ENCODE measurements around the gene LAMB4.

The LAMB4 gene

DNA sequence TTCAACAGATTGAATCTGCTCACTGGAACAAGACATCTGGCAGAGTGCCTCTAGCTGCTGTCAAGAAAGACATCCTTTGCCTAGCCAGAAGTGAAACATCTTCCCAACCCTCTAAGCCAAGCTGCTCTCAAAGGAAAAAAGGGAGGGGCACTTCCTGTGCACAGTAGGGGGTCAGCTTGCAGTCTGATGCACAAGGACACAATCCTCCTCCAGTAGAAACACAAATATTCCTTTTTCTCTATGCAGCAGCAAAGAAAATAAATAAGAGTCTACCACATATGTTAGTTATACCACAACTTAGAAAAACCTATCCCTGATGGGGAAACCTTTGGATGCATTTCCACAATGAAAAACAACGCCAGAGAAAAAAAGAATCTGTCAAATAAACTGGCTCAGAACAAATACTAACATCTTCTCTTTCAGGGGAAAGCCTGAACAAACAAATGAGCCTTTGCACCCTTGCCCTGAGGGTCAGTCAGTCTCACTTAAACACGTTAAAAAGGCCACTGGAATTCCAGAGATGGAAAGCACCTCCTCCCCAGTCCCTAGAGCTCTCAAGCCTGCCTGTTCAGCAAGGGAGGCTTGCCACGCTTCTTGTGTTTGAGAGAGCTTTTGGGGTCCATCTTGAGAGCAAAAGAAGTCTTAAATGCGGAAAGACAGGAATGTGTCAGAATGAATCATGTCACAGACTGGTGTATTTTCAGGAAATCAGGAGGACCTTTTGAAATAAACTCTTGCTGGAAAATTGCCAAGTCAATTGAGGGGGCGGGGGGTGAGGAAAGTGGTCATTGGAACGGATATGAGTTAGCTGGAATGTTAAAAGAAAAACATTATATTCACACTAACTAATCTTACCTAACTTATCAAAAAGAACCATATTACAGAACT is 134.7 kb downstream of the LAMB4 start:
- H3K4me3 ChIP-seq (ENCODE audit: control insufficient read depth, low read depth, low read length), result no peak overlapping the region
- DNase-seq (ENCODE audit: low read depth), result no peak
- TF ChIP-seq, protein P1, sequence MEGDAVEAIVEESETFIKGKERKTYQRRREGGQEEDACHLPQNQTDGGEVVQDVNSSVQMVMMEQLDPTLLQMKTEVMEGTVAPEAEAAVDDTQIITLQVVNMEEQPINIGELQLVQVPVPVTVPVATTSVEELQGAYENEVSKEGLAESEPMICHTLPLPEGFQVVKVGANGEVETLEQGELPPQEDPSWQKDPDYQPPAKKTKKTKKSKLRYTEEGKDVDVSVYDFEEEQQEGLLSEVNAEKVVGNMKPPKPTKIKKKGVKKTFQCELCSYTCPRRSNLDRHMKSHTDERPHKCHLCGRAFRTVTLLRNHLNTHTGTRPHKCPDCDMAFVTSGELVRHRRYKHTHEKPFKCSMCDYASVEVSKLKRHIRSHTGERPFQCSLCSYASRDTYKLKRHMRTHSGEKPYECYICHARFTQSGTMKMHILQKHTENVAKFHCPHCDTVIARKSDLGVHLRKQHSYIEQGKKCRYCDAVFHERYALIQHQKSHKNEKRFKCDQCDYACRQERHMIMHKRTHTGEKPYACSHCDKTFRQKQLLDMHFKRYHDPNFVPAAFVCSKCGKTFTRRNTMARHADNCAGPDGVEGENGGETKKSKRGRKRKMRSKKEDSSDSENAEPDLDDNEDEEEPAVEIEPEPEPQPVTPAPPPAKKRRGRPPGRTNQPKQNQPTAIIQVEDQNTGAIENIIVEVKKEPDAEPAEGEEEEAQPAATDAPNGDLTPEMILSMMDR (IDR thresholded peaks at IDR 0.05; ENCODE audit: control insufficient read depth, insufficient read depth, low read depth, low read length, missing control alignments), result no peak

DNA sequence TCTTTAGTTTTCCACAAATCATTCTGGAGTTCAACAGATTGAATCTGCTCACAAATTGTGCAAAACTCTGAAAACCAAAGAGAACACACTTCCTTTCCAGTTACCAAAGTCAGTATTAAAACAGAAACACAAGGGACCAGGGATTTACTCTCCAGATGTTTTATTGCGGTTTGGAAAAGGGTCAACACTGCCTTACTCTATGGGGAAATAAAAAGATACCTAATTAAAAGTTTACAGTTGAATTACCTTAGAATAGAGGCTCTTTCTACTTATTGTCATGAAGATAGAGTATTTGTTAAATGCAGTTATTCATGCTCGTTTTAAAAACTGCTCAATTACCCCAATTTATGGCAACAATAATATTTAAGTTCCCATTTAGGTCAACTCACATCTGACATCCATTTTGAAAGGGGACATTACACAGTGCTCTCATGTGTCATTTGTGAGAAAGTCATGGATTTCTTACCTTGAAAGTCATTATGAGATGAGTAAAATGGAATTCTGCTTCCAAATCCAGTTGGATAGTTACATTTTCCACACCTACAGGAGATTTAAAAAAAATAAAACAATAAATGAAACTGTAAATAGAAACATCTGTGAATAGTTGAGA is 135.6 kb downstream of the LAMB4 start:
- TF ChIP-seq, protein P1 (IDR thresholded peaks at IDR 0.05; ENCODE audit: control insufficient read depth, insufficient read depth, low read depth, low read length, missing control alignments), result no peak
- no peak for DNase-seq (ENCODE audit: low read depth)
- H3K4me3 ChIP-seq (ENCODE audit: control insufficient read depth, low read depth, low read length), result no peak overlapping the region

DNA sequence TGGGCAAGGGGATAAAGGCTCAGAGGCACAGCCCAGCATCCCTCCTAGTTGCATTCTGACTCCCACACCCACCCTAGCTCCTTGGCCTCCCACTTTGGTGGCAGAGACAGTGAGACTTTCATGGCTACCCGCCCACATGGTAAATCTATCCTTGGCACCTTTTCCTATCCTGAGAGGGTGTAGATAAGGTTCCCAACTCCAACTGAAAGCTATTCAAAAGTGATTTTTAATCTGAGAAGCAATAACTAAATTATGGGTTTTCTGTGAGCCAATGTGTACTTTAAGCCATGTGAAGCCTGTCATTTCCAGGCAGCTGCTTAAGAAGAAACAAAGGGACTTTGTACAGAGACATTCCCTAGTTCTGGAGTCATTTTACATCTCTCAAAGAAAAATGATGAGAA is 136.3 kb downstream of the LAMB4 start:
- TF ChIP-seq, protein P1 (IDR thresholded peaks at IDR 0.05; ENCODE audit: control insufficient read depth, insufficient read depth, low read depth, low read length, missing control alignments), result no peak
- DNase-seq (ENCODE audit: low read depth), result no peak
- no peak overlapping the region for H3K4me3 ChIP-seq (ENCODE audit: control insufficient read depth, low read depth, low read length)

GRCh38 chr7:107989618-107990373 is 140.4 kb downstream of the LAMB4 start:
- H3K4me3 ChIP-seq (ENCODE audit: control insufficient read depth, low read depth, low read length), result no peak overlapping the region
- TF ChIP-seq, protein P1 (IDR thresholded peaks at IDR 0.05; ENCODE audit: control insufficient read depth, insufficient read depth, low read depth, low read length, missing control alignments), result no peak
- DNase-seq (ENCODE audit: low read depth), result no peak

GRCh38 chr7:107982918-107983389 is 147.2 kb downstream of the LAMB4 start:
- H3K4me3 ChIP-seq (ENCODE audit: control insufficient read depth, low read depth, low read length), result no peak overlapping the region
- TF ChIP-seq, protein P1 (IDR thresholded peaks at IDR 0.05; ENCODE audit: control insufficient read depth, insufficient read depth, low read depth, low read length, missing control alignments), result peak; percentile 40
- no peak for DNase-seq (ENCODE audit: low read depth)

- no peak overlapping the region for H3K4me3 ChIP-seq (ENCODE audit: control insufficient read depth, low read depth, low read length)
- DNase-seq (ENCODE audit: low read depth), result no peak
- TF ChIP-seq, protein P1 (IDR thresholded peaks at IDR 0.05; ENCODE audit: control insufficient read depth, insufficient read depth, low read depth, low read length, missing control alignments), result no peak
Measured at GRCh38 chr7:107982042-107982840, 147.9 kb downstream of the LAMB4 start.

Data from AG09309 (cell line).